Esophagus (tissue), 2 donors: ENCODE measurements around the gene RPL10A. TPM values are rescaled to one million over a fixed set of nuclear protein-coding genes. Genes with fewer than 3 reads are reported as not detected.
"Not testable (repeated sequence)": the region's sequence is repeated elsewhere in the genome, so short reads cannot be mapped to it uniquely, and the experiment has no call there.

Source experiments
- H3K27ac ChIP-seq, 2 donors: one replicate each; pipeline ENCODE4 v1.5.1; 2013; ENCODE audit warnings: low read depth in 2 of 2, mild to moderate bottlenecking in 2 of 2, inconsistent platforms in 1 of 2, low read length in 1 of 2, moderate library complexity in 1 of 2
- H3K27me3 ChIP-seq, 2 donors: one replicate each; pipeline ENCODE4 v1.6.1; 2013; ENCODE audit warnings: low read length in 2 of 2, control low read depth in 1 of 2, mild to moderate bottlenecking in 1 of 2; ENCODE audit not compliant: insufficient read depth in 2 of 2, control insufficient read depth in 1 of 2
- H3K36me3 ChIP-seq, 2 donors: one replicate each; pipeline ENCODE4 v1.6.1; 2013; ENCODE audit warnings: low read length in 1 of 2; ENCODE audit not compliant: control insufficient read depth in 2 of 2, insufficient read depth in 2 of 2
- H3K4me1 ChIP-seq, 2 donors: one replicate each; pipeline ENCODE4 v1.6.1; 2013; ENCODE audit warnings: low read length in 1 of 2; ENCODE audit not compliant: control insufficient read depth in 2 of 2, insufficient read depth in 2 of 2
- H3K4me3 ChIP-seq, 2 donors: one replicate each; pipeline ENCODE4 v1.5.1; 2013; ENCODE audit warnings: low read length in 2 of 2, mild to moderate bottlenecking in 2 of 2, low read depth in 1 of 2, moderate library complexity in 1 of 2
- H3K9me3 ChIP-seq, 2 donors: one replicate each; pipeline ENCODE4 v1.6.1; 2013; ENCODE audit warnings: mild to moderate bottlenecking in 2 of 2, low read depth in 1 of 2, low read length in 1 of 2, moderate library complexity in 1 of 2; ENCODE audit not compliant: control insufficient read depth in 2 of 2, insufficient read depth in 1 of 2
- WGBS, 2 donors: extraction: QIAGEN DNeasy Blood & Tissue Kit; methylation state at CpG; one replicate each; pipeline ENCODE4 v1.1.7; 2013; 5-methylcytosine and 5-hydroxymethylcytosine counted together
- polyA plus RNA-seq, 2 donors: library from polyadenylated mRNA; stranded (reverse); fragments of 200-250 nt; gene quantifications; one replicate each; pipeline ENCODE4 v1.2.3, GENCODE V29; 2013
- donor health status: healthy with polysubstance abuse.
- donor health status: Bipolar disorder and iron deficiency.

The RPL10A gene
- polyA plus RNA-seq, 2 donors = 735 to 2,438 TPM

DNA sequence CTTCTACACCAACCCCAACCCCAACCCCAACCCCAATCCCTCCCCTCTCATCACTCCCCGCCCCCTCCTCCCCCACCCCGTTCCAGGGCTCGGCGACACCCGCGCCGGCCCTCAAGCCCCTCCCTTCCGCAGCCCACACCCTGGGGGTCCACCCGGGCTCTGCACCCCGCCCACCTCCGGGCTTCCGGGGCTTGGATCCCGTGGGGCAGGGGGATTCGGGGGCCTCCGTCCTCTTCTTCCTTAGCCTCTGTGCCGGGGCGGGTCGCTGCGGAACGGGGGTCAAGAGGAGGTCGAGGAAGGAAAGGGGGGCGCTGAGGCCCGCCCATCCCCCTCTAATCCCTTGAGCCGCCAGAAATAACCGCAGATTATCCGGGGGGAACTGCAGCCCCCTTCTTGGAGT, 43.8 kb downstream of the RPL10A start:
- Histone ChIP-seq H3K9me3 (no peaks in the 10 kb centered on the region), H3K27me3 (peaks cover 0 to 2% of the 10 kb centered on the region in 2 donors), H3K36me3 (no peaks in the 10 kb centered on the region), H3K27ac (no peak overlapping the region), H3K4me1 (peaks cover 3 to 4% of the 10 kb centered on the region in 2 donors), H3K4me3 (no peak overlapping the region)
- WGBS, 2 donors = 8 to 10% methylated on average over 24 to 26 of the region's 26 CpGs

DNA sequence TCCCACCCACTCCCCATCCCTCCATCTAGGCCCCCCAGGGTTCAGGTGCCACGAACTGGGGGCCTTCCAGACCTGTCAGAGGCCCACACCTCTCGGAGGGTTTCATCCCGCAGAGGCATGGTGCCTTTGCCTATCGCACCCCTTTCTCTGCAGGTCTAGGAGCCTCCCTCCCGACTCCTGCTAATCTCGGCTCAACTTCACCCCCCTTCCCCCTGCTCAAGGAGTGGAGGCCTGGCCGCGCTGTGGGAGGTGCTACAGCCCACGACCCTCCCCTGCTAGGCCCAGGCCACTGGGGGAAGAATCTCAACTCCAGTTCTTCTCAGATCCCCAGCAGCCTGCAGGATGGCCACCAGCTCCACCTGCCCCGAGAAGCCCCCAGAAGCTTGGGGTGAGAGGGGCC, 44.5 kb downstream of the RPL10A start, which contains the start of gene TULP1:
TULP1 (minus strand) TSS at position 157 of the 400 bp plus-strand sequence; CDS start at position 119, 38 bp downstream.
- WGBS, 2 donors = 87 to 88% methylated on average over 10 of the region's 10 CpGs
- Histone ChIP-seq H3K9me3 (no peaks in the 10 kb centered on the region), H3K4me3 (no peak within 1 kb of the TSS), H3K36me3 (no peaks in the 10 kb centered on the region), H3K27me3 (peaks cover 0 to 2% of the 10 kb centered on the region in 2 donors), H3K27ac (no peak within 1 kb of the TSS), H3K4me1 (peaks cover 3 to 4% of the 10 kb centered on the region in 2 donors)

DNA sequence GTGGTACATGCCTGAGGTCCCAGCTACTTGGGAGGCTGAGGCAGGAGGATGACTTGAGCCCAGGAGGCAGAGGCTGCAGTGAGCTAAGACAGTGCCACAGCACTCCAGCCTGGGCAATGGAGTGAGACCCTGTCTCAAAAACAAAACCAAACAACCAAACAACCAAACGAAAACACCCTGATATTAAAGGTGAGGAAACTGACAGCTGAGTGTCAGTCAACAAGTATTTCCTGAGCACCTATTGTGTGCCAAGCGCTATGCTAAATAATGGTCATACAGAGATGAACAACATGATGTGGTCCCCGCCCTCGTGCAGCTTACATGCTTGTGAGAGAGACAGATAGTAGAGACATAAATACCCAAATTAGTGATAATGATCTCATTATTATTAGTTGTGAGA, 46.4 kb downstream of the RPL10A start:
- Histone ChIP-seq H3K9me3 (no peaks in the 10 kb centered on the region), H3K4me3 (no peak overlapping the region), H3K27me3 (peaks cover 0 to 2% of the 10 kb centered on the region in 2 donors), H3K27ac (no peak overlapping the region), H3K36me3 (no peaks in the 10 kb centered on the region), H3K4me1 (peaks cover 3 to 4% of the 10 kb centered on the region in 2 donors)
- 81 to 87% methylated on average over 4 of the region's 4 CpGs for WGBS, 2 donors

DNA sequence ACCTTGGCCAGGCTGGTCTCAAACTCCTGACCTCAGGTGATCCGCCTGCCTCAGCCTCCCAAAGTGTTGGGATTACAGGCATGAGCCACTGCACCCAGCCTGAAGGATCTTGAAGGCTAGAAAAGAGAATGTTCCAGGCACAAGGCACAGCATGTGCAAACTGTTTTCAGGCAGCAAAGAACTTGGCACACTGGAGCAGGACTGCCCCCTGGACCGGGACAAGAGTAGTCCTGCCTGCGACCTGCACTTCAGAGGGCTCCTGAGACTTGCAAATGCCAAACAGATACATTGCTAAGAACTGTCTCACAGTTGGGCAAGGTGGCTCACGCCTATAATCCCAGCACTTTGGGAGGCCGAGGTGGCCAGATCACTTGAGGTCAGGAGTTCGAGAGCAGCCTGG, 47.7 kb downstream of the RPL10A start:
- 76 to 83% methylated on average over 6 of the region's 6 CpGs for WGBS, 2 donors

DNA sequence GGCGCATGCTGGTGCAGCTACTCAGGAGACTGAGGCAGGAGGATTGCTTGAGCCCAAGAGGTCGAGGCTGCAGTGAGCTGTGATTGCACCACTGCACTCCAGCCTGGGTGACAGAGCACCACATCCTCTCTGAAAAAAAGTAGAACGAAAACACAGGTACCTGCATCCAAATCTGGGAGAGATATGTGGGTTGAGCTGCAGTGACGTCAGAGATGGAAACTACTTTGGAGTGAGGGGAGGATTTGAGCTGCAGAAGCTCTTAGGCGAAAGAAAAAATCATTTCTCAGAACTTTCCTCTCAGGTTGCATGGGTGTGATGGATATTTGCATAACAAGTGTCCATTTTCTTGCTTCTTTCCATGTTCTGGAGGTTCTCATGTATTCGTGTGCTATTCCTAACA, 48.5 kb downstream of the RPL10A start:
- no peaks in the 10 kb centered on the region for H3K27me3 ChIP-seq
- H3K36me3 ChIP-seq = no peaks in the 10 kb centered on the region
- peaks cover under 1 to 4% of the 10 kb centered on the region in 2 donors for H3K4me1 ChIP-seq
- WGBS, 2 donors = 57 to 82% methylated on average over 6 of the region's 6 CpGs
- H3K27ac ChIP-seq = no peak overlapping the region
- no peak overlapping the region for H3K4me3 ChIP-seq
- H3K9me3 ChIP-seq = no peaks in the 10 kb centered on the region

More for the DNA sequence above, 47.7 kb downstream of the RPL10A start:
- H3K27ac ChIP-seq, H3K4me3 ChIP-seq, H3K9me3 ChIP-seq, H3K4me1 ChIP-seq, H3K27me3 ChIP-seq, H3K36me3 ChIP-seq: not testable (repeated sequence)

DNA sequence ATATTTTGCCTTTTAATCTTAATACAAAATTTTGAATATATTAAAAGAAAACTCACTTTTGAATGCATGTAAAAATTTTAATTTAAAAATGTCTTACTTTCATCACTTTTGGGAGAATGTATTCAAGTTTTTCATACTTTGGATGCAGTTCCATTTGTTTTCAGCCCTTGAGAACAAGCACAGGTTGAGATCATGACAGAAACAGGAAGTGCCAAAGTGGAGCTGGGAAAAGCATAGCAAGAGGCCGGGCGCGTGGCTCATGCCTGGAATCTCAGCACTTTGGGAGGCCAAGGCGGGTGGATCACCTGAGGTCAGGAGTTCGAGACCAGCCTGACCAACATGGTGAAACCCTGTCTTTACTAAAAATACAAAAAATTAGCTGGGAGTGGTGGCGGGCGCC, 49.8 kb downstream of the RPL10A start:
- not testable (repeated sequence) for H3K4me3 ChIP-seq, H3K27me3 ChIP-seq, H3K4me1 ChIP-seq, H3K27ac ChIP-seq, H3K9me3 ChIP-seq, H3K36me3 ChIP-seq
- 85 to 91% methylated on average over 7 of the region's 7 CpGs for WGBS, 2 donors

DNA sequence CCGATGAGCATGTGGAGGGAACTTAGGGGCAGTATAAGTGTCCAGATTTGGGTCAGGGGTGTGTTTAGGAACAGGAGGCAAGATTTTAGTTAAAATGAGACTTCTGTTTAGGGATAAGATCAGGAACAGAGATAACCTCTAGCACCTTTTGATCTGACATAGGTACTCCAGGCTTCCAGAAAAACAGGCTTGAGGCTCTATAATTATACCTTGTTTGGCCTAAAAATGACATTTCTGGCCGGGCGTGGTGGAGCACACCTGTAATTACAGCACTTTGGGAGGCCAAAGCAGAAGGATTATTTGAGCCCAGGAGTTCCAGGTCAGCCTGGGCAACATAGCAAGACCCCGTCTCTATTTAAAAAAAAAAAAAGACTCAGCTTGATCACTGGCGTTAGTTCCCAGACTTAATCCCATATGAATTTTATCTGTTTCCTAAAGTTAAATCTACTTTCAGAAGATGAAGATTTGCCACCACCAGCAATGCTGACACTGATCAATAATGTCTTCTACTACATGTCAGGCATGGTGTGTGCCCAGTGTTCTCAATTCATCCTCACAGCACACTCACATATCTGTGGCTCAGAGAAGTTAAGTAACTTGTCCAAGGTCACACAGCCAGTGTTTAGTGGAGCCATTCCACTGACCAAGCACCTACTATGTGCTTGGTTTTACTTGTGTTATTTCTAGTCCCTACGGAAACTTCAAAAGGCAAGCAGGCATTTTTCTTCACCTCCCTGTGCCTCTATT, 50.5 kb downstream of the RPL10A start:
- no peaks in the 10 kb centered on the region for H3K36me3 ChIP-seq
- H3K9me3 ChIP-seq = no peaks in the 10 kb centered on the region
- 95% methylated on average over 6 of the region's 6 CpGs for WGBS, 2 donors
- no peaks in the 10 kb centered on the region for H3K27me3 ChIP-seq
- no peak overlapping the region for H3K4me3 ChIP-seq
- no peaks in the 10 kb centered on the region for H3K4me1 ChIP-seq
- H3K27ac ChIP-seq = no peak overlapping the region

DNA sequence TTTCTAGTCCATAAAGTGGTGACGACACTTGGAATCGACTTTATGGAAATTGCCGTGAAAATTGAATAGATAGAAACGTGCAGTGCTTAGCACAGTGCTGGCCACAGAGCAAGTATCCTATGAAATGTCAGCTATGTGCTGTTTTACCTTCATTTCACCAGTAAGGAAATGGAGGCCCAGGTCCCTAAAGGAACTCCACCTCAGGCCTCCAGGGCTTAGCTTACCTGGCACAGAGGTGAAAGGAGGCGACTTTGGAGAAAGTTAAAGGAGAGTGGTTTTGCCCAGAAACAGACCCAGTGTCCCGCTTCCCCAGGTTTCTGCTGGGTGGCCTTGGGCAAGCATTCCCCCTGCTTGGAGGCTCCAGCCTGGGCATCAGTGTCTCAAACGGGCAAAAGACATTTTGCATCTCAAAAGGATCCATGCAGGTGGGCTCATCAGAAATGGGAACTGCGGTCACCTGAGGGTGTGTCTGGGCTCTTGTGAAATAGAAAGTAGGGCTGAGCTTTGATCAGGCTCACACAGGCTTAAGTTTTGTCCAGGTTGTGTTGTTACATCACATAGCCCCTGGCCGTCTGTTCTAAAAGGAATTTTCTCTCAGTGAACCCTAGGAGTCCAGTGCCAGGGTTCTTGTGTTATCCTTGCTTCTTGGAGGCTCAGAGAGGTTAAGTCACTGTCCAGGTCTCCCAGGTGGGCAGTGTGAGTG, 51.3 kb downstream of the RPL10A start:
- 71 to 78% methylated on average over 9 of the region's 9 CpGs for WGBS, 2 donors
- no peaks in the 10 kb centered on the region for H3K9me3 ChIP-seq
- H3K4me3 ChIP-seq = no peak overlapping the region
- no peaks in the 10 kb centered on the region for H3K27me3 ChIP-seq
- no peaks in the 10 kb centered on the region for H3K36me3 ChIP-seq
- H3K4me1 ChIP-seq = no peaks in the 10 kb centered on the region
- H3K27ac ChIP-seq = no peak overlapping the region
